ENCODE results near the gene DCUN1D2.

DCUN1D2 gene

GRCh38 chr13:113519556-113519955 is 29.0 kb upstream of the DCUN1D2 start:
- no peak for DNase-seq (ENCODE audit: low spot score)

GRCh38 chr13:113518076-113518803 is 27.7 kb upstream of the DCUN1D2 start:
- no peak for DNase-seq (ENCODE audit: low spot score)

GRCh38 chr13:113514847-113515246 is 24.3 kb upstream of the DCUN1D2 start:
- DNase-seq (ENCODE audit: low spot score) = no peak

- no peak for DNase-seq (ENCODE audit: low spot score)
Measured at GRCh38 chr13:113513761-113514160, 23.2 kb upstream of the DCUN1D2 start.

GRCh38 chr13:113511361-113511760 is 20.9 kb upstream of the DCUN1D2 start:
- no peak for DNase-seq (ENCODE audit: low spot score)

GRCh38 chr13:113510871-113511270 is 20.4 kb upstream of the DCUN1D2 start:
- DNase-seq (ENCODE audit: low spot score) = no peak

GRCh38 chr13:113509989-113510388 is 19.5 kb upstream of the DCUN1D2 start:
- DNase-seq (ENCODE audit: low spot score) = no peak

- no peak for DNase-seq (ENCODE audit: low spot score)
Measured at GRCh38 chr13:113508521-113509254, 18.2 kb upstream of the DCUN1D2 start.

GRCh38 chr13:113507505-113508345 is 17.2 kb upstream of the DCUN1D2 start:
- DNase-seq (ENCODE audit: low spot score) = no peak

- no peak for DNase-seq (ENCODE audit: low spot score)
Measured at GRCh38 chr13:113506871-113507388, 16.4 kb upstream of the DCUN1D2 start.

GRCh38 chr13:113506025-113506685 is 15.6 kb upstream of the DCUN1D2 start:
- DNase-seq (ENCODE audit: low spot score) = no peak

GRCh38 chr13:113502686-113503085 is 12.2 kb upstream of the DCUN1D2 start:
- DNase-seq (ENCODE audit: low spot score) = no peak

- no peak for DNase-seq (ENCODE audit: low spot score)
Measured at GRCh38 chr13:113500530-113501265, 10.2 kb upstream of the DCUN1D2 start.

GRCh38 chr13:113499936-113500335 is 9.4 kb upstream of the DCUN1D2 start:
- DNase-seq (ENCODE audit: low spot score) = no peak

GRCh38 chr13:113498905-113499304 is 8.4 kb upstream of the DCUN1D2 start:
- DNase-seq (ENCODE audit: low spot score) = no peak

GRCh38 chr13:113497217-113497616 is 6.7 kb upstream of the DCUN1D2 start:
- DNase-seq (ENCODE audit: low spot score) = no peak

- no peak for DNase-seq (ENCODE audit: low spot score)
Measured at GRCh38 chr13:113495494-113496210, 5.1 kb upstream of the DCUN1D2 start.

- no peak for DNase-seq (ENCODE audit: low spot score)
Measured at GRCh38 chr13:113493315-113493951, 2.9 kb upstream of the DCUN1D2 start.

GRCh38 chr13:113491982-113492381 is 1.5 kb upstream of the DCUN1D2 start:
- DNase-seq (ENCODE audit: low spot score) = no peak

GRCh38 chr13:113491418-113491883 is 940 bp upstream of the DCUN1D2 start:
- no peak for DNase-seq (ENCODE audit: low spot score)
